ENCODE measurements around the gene HDAC5.

HDAC5 gene

GRCh38 chr17:44167181-44167861 lies 43.9 kb upstream of the HDAC5 start:
- TF ChIP-seq TAF1 (IDR thresholded peaks at IDR 0.05; ENCODE audit: borderline replicate concordance, insufficient read depth, low read length) = 0 out of 2 replicates have a peak, but pooled peaks have one; percentile 20
- TF ChIP-seq SIN3A (IDR thresholded peaks at IDR 0.05; ENCODE audit: borderline replicate concordance, insufficient read depth, low read length) = no peak
- TF ChIP-seq FOXP2 (optimal IDR thresholded peaks at IDR 0.05; ENCODE audit: borderline replicate concordance, extremely low read depth, extremely low read length, insufficient read depth) = no peak
- no peak for TF ChIP-seq REST (IDR thresholded peaks at IDR 0.05; ENCODE audit: insufficient read depth in 1 of 2, low read depth in 2 of 2, low read length in 2 of 2)
- no peak; the same call in 1 of the 2 replicates for TF ChIP-seq POLR2AphosphoS5 (IDR thresholded peaks at IDR 0.05; ENCODE audit: low read depth, low read length)

- TF ChIP-seq SIN3A (IDR thresholded peaks at IDR 0.05; ENCODE audit: borderline replicate concordance, insufficient read depth, low read length) (no peak), REST (IDR thresholded peaks at IDR 0.05; ENCODE audit: insufficient read depth in 1 of 2, low read depth in 2 of 2, low read length in 2 of 2) (no peak), POLR2AphosphoS5 (IDR thresholded peaks at IDR 0.05; ENCODE audit: low read depth, low read length) (no peak), FOXP2 (optimal IDR thresholded peaks at IDR 0.05; ENCODE audit: borderline replicate concordance, extremely low read depth, extremely low read length, insufficient read depth) (no peak), TAF1 (IDR thresholded peaks at IDR 0.05; ENCODE audit: borderline replicate concordance, insufficient read depth, low read length) (no peak)
These were observed 41.0 kb upstream of the HDAC5 start for GRCh38 chr17:44164476-44164875.

DNA sequence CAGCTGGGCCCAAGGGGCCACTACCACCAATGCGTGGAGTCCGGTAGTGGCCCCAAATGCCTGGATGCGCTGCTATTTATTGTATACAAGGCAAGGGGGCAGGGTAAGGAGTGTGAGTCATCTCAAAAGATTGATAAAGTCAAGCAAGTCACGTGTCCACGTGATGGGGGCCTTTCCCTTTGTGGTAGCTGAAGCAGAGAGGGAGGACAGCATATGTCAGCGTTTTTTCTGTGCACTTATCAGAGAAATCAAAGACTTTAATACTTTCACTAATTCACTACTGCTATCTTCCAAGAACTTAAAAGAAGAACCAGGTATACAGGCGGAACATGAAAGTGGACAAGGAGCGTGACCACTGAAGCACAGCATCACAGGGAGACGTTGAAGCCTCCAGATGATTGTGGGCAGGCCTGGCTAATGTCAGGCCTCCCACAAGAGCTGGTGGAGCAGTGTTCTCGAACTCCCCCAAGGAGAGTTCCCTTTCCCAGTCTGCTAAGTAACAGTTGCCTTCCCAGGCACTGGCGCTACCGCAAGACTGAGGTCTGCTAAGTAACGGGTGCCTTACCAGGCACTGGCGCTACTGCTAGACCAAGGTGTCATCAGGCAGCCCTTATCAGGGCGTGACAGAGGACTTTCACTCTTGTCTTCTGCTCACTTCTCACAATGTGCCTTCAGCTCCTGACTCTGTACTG lies 36.2 kb upstream of the HDAC5 start:
- TF ChIP-seq FOXP2 (optimal IDR thresholded peaks at IDR 0.05; ENCODE audit: borderline replicate concordance, extremely low read depth, extremely low read length, insufficient read depth) (no peak), SIN3A (IDR thresholded peaks at IDR 0.05; ENCODE audit: borderline replicate concordance, insufficient read depth, low read length) (no peak), REST (IDR thresholded peaks at IDR 0.05; ENCODE audit: insufficient read depth in 1 of 2, low read depth in 2 of 2, low read length in 2 of 2) (no peak)

DNA sequence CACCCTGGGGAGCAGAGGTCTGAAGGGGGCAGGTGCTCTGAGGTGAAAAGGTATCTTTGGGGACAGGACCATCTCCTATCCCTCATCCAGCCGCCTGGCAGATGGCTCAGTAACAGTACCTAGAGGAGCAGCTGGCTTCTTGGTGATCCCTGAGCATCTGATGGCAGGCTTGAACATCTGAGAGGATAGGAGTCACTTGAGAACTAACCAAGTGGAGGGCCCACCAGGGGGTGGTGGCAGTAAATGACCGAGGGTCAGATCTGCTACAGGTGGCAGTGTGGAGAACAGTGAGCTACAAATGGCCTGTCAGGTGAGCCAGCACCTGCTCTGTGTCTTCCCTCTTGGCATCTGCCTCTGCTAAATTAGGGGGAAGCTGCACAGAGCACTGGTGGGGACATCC lies 32.0 kb upstream of the HDAC5 start:
- no peak for TF ChIP-seq FOXP2 (optimal IDR thresholded peaks at IDR 0.05; ENCODE audit: borderline replicate concordance, extremely low read depth, extremely low read length, insufficient read depth)
- no peak for TF ChIP-seq TAF1 (IDR thresholded peaks at IDR 0.05; ENCODE audit: borderline replicate concordance, insufficient read depth, low read length)
- TF ChIP-seq REST (IDR thresholded peaks at IDR 0.05; ENCODE audit: insufficient read depth in 1 of 2, low read depth in 2 of 2, low read length in 2 of 2) = no peak
